Femur (tissue), 1 donor: ENCODE results near the gene PRIM2.
A peak's percentile ranks its signal among the peaks of the same experiment; 100 is the strongest.
"Not testable (repeated sequence)": the region's sequence is repeated elsewhere in the genome, so short reads cannot be mapped to it uniquely, and the experiment has no call there.

Experiments used
- DNase-seq: peaks from one replicate; pipeline ENCODE4 v3.0.0-alpha.2; 2017

PRIM2 gene, protein sequence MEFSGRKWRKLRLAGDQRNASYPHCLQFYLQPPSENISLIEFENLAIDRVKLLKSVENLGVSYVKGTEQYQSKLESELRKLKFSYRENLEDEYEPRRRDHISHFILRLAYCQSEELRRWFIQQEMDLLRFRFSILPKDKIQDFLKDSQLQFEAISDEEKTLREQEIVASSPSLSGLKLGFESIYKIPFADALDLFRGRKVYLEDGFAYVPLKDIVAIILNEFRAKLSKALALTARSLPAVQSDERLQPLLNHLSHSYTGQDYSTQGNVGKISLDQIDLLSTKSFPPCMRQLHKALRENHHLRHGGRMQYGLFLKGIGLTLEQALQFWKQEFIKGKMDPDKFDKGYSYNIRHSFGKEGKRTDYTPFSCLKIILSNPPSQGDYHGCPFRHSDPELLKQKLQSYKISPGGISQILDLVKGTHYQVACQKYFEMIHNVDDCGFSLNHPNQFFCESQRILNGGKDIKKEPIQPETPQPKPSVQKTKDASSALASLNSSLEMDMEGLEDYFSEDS

DNA sequence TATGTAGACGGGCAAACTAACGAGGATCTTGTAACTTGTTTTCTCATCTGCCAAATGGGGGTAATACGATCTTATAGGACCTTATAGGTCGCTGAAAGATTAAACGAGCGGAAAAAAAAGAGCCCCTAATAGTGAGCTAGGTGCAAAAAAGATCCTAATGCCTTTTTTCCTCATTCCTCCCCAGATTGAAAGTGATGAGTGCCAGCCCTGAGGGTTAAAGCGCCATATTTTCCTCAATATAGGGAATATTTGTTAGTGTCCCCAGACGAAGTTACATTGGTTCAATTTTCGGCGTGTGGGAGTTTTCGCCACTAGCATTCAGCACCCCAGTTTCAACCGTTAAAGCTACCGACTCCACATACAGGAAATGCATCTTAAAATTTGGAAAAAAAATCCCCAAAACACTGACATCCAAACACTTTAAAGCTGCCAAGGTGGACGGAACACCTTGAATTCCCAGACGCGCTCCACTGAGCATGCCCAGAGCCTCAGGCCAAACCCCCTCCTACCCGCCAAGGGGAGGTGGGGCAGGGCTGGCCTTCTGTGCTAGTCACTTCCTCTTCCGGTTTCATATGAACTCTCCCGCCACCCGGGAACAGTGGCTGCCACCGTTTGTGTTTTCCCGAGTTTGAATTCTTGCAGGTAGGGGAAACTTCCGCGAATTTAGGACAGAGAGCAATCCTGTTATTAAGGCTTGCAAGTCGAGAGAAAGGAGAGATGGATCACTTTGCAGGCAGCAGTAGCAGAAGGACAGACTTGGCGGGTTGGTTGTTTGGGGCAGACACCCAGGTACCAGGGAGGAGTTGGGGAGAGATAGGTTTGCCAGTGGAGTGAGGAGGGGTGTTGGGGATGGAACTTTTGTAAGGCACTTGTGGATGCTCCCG, at the start of gene PRIM2:
Gene PRIM2, plus strand, starts transcription at position 571 of the 884 bp plus-strand sequence. CDS start 816 bp downstream, outside the sequence.
- DNase-seq: peak; percentile 92

DNA sequence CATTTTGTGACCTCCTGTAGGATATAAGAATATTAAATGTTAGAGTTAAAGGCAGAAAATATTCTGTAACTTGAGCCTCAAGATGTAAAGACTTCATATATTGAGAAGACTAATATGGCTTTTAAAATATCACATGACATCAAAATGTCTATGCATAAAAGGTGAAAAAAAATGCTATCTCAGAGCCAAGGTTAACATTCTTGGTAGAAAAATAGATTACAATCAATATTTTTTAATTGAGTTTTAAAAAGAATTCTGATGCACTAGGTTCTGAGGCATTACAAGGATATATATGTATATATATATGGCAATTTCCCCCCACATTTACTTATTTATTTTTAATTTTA, 49.2 kb upstream of the PRIM2 start:
- DNase-seq: no peak

DNA sequence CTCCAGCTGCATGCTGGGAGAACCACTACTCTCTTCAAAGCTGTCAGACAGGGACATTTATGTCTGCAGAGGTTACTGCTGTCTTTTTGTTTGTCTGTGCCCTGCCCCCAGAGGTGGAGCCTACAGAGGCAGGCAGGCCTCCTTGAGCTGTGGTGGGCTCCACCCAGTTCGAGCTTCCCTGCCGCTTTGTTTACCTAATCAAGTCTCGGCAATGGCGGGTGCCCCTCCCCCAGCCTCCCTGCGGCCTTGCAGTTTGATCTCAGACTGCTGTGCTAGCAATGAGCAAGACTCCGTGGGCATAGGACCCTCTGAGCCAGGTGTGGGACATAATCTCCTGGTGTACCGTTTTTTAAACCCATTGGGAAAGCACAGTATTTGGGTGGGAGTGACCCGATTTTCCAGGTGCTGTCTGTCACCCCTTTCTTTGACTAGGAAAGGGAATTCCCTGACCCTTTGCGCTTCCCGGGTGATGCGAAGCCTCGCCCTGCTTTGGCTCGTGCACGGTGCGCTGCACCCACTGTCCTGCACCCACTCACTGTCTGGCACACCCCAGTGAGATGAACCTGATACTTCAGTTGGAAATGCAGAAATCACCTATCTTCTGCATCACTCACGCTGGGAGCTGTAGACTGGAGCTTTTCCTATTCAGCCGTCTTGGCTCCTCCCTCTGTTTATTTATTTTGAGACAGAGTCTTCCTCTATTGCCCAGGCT, 43.2 kb upstream of the PRIM2 start:
- not testable (repeated sequence) for DNase-seq

GRCh38 chr6:57275384-57275783, 42.0 kb upstream of the PRIM2 start:
- DNase-seq: no peak

DNA sequence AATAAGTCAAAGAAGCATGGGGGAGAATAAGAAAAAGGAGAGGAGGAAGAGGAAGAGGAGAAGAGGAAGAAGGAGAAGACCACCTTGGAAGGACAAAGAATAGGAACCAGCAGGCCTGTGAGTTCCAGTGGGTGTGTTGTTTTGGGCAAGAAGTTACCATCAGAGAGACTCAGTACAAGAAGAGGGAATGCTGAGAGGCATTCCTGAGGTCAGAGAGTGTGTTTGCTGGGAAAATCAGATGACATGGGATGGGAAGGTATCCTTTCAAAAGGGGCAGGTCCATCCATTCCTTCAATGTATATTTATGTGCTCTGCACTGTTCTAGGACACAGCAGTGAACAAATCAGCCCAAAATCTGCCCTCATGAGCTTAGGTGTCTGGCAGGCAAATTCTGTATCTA, 40.5 kb upstream of the PRIM2 start:
- DNase-seq: no peak

DNA sequence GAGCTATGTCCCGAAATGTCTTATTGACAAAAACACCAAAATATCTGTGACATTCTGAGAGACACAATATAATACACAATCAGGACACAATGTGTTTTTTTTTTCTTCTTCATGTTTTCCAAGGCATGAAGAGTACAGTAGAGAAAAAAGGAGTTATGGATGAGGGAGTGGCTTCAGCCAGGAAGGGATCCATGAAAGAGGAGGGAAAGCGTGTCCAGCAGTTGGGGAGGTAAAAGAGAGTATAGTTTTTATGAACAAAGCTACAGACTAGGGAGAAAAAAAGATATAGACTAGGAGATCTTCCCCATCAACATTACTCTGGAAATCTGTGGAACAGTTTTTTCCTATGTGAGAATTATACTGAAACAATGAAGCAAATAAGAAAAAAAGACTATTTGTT, 38.9 kb upstream of the PRIM2 start:
- DNase-seq: no peak

GRCh38 chr6:57279013-57279412, 38.4 kb upstream of the PRIM2 start:
- DNase-seq: no peak

- no peak for DNase-seq
Observed at GRCh38 chr6:57283106-57283505, 34.3 kb upstream of the PRIM2 start.

GRCh38 chr6:57283911-57284455, 33.4 kb upstream of the PRIM2 start:
- no peak for DNase-seq

- not testable (repeated sequence) for DNase-seq
Observed at GRCh38 chr6:57288136-57288535, 29.3 kb upstream of the PRIM2 start.

- DNase-seq: not testable (repeated sequence)
Observed at GRCh38 chr6:57293472-57293871, 24.0 kb upstream of the PRIM2 start.

DNA sequence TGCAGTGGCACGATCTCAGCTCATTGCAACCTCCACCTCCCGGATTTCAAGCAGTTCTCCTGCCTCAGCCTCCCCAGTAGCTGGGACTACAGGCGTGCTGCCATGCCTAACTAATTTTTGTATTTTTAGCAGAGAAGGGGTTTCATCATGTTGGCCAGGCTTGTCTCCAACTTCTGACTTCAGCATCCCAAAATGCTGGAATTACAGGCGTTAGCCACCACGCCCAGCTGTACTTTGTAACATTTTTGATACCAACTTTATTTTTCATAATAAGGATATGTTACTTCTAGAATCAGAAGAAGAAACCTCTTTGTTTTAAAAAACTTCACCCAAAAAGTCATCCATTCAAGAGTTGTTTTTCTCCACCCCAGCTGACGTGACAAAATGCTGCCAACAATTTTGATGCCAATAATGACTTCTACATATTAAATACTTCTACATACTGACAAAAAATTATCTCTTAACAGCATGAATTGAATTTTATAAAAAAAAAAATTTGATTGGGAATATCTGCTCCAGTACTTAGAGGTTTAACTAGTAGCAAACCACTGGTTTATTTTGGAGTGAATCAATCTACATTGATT, 22.5 kb upstream of the PRIM2 start:
- no peak for DNase-seq

DNA sequence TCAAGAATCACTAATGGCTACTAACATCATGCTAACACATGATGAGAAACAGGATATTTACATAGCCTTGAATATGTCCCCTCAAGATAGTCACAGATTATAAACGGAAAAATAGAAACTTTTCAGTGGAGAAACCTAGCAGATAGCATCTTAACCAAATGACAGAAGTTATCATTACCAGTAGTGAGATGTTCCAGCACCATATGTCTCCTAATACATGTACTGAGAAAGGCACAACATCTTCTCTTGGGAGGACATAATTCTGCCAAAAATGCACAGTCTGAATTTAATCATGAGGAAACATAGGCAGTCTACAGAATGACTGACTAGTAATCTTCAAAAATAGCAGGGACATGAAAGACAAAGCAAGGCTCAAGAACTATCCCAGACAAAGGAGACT, 19.9 kb upstream of the PRIM2 start:
- DNase-seq: no peak

DNA sequence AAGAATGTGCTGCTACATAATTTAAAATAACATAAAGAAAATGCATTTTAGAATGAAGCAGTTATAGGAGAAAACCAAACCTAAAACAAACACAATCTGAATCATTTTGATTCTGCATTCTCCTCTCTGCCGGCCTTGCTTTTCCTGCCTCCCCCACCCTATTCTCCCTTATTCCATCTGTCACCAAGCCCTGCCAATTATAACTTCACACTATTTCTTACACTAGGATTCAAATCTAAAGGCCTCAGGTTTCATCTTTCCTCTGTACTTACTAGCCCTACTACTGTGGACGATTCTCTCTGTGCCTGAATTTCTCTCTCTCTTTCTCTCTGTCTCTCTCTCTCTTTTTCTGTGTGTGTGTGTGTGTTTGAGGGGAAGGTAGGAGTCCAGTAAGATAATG, 18.7 kb upstream of the PRIM2 start:
- DNase-seq: no peak

DNA sequence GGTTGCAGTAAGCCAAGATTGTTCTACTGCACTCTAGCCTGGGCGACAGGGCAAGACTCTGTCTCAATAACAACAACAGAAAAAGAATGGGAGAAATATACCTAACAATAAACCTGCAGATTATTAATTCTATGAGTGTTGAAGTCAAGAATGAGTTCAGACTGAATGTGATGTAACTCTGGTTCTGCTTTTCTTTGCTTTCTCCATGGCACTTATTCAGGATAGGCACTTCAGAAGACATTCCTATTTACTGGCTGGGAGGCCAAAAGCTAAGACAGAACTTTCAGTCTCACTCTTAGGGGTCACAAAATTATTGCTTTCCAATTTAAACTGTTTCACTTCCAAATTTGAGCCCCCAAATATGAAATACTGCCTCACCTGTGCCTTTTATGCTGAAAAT, 15.7 kb upstream of the PRIM2 start:
- DNase-seq: no peak

GRCh38 chr6:57302477-57302876, 15.0 kb upstream of the PRIM2 start:
- DNase-seq: no peak

DNA sequence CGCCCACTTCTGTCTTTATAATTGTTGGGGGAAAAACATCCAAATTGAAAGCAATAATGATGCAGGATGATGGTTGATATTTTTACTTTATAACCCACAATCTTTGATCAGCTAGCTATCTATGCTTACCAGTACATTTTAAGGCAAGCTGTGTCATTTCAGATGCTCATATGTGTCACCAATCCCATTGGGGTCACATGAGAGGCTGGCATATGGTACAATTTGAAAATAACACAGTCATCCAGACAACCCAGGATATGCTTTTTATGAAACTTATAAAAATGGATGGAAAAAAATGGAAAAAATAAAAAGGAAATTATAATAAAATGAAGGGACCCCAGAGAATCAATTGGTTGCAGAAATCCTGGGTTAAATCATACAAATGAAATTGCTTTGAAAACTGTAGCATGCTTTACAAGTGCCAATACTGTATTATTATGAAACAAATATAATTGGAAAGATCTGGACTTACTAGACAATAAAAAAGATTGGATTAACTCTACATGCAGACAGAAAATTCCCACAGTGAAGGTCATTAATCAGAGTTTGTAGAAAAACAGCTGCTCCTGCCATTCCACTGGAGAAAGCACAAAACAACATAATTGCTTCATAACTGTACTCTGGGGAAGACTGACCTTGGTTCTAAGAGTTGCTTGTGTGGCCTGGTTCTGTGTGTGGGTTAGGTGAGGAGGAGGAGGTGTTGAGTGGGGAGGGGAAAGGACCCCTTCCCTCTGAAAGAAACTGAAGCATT, 13.3 kb upstream of the PRIM2 start:
- no peak for DNase-seq

- DNase-seq: no peak
Observed at GRCh38 chr6:57305107-57305506, 12.3 kb upstream of the PRIM2 start.

DNA sequence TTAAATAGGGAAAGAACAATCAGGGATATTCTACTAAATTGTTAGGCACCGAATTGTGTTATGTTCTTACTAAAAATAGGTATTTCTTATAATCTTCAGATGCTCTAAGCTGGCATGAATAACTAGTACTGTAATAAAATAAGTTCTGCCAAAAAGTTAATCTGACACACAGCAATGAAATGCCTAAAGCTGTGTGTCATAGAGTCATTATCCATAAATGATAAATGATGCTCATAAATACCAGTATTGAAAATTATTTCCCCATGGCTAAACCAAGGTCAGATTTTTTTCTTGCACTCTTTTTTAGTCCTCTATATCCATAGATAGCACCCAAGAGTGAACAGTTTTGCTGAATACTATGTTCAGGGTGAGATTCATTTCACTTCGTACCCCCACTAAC, 11.7 kb upstream of the PRIM2 start:
- DNase-seq: no peak

GRCh38 chr6:57306273-57306672, 11.2 kb upstream of the PRIM2 start:
- no peak for DNase-seq

- DNase-seq: no peak
Observed at GRCh38 chr6:57307850-57308249, 9.6 kb upstream of the PRIM2 start.

DNA sequence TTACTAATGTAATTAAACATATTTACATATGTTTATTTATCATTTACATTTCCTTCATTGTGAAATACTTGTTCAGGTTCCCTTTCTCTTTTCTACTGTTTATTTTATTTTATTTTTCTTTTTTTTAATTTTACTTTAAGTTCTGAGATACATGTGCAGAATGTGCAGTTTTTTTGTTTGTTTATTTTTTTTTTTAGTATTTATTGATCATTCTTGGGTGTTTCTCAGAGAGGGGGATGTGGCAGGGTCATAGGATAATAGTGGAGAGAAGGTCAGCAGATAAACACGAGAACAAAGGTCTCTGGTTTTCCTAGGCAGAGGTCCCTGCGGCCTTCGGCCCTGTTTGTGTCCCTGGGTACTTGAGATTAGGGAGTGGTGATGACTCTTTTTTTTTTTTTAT, 8.7 kb upstream of the PRIM2 start:
- not testable (repeated sequence) for DNase-seq
